SIG-M5 treated with dmso at 0.1 percent for 504 hours (cell line): ENCODE measurements around the gene BANF2.
"Not testable (repeated sequence)": the region's sequence is repeated elsewhere in the genome, so short reads cannot be mapped to it uniquely, and the experiment has no call there.

ENCODE experiments used
- DNase-seq: peaks from one replicate; lab custom pipeline; 2025; ENCODE audit not compliant: unreplicated experiment; lab: John Stamatoyannopoulos, UW

The BANF2 gene

DNA sequence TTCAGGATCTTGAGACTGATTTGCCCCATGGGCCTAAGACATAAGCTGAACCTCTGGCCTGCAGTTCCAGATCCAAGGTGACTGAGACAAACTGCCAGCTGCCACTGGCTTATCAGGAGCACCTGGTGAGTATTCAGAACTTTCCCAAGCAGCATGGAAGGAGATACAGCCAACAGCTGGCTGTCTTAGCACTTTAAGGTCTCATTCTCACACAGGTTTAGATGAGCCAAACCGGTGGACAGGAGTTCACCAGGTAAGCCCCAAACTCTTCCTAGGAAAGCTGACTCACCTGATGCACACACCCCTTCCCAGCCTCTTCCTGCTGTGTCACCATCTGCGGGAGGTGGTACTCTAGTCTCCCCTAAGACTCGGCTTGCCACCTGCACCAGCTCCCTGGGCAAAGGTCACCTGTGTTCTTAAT lies at the start of gene BANF2:
BANF2 (plus strand) TSS at position 36 of the 421 bp plus-strand sequence. CDS start 25,060 bp downstream, outside the sequence.
- DNase-seq, result no peak

DNA sequence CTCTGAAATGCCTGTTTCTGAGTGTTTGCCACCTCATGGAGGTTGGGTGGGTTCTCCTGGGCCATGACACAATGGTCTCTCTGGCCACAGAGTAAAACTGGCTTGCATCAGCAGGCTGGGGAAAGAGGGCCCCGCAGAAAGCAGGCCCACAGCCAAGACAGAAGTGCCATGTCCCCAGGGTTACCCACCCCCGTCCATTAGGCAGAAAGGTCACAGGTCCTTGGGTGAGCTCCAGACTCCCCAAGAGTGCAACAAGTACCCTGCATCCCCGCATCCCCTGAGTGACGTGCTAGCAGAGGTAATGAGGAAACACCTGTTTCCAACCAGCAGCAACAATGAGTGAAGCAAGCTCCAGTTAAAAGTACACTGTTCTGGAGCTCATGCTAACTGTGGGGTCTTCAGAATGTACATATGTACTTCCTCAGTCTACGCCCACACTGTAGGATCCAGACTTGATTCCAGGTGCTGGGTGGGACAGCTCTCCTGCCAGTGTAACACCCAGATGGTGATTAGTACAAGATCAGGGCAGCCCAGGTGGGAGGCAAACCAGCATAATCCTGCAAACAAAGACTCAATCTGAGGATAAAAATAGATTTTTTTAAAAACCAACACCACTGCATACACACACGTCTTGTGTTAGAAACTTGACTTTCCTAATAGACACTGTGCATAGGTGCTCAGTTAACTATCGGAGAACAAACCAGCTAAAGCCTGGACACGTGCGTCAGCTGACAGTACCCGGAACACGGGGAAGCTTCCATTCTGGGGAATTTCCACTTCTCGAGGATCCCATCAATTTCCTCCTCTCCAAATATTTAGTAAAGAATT lies 49.3 kb upstream of the BANF2 start:
- DNase-seq, result no peak

- no peak for DNase-seq
These were observed 48.5 kb upstream of the BANF2 start for GRCh38 chr20:17651129-17651759.

GRCh38 chr20:17651760-17652388 lies 47.9 kb upstream of the BANF2 start:
- no peak for DNase-seq

GRCh38 chr20:17652411-17652810 lies 47.4 kb upstream of the BANF2 start:
- DNase-seq, result no peak

- DNase-seq, result no peak
These were observed 45.7 kb upstream of the BANF2 start for GRCh38 chr20:17653835-17654648.

- no peak for DNase-seq
These were observed 45.0 kb upstream of the BANF2 start for GRCh38 chr20:17654649-17655285.

- DNase-seq, result no peak
These were observed 44.5 kb upstream of the BANF2 start for GRCh38 chr20:17655286-17655651.

- no peak for DNase-seq
These were observed 43.8 kb upstream of the BANF2 start for GRCh38 chr20:17655865-17656479.

- DNase-seq, result no peak
These were observed 42.5 kb upstream of the BANF2 start for GRCh38 chr20:17657079-17657825.

GRCh38 chr20:17657898-17658647 lies 41.7 kb upstream of the BANF2 start:
- no peak for DNase-seq

DNA sequence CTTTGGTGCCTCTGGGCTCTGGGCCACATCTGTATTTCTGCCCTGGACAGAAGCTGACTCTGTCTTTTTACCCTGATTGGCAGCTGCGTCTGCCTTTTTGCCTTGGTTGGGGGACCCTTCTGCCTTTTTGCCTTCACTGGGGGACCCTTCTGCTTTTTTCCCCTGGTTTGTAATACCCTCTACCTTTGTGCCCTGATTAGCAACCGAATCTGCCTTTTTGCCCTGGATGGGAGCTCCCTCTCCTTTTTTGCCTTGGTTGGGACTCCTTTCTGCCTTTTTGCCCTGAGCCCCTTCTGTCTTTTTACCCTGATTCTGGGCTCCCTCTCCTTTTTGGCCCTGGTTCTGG lies 41.1 kb upstream of the BANF2 start:
- no peak for DNase-seq

- DNase-seq, result not testable (repeated sequence)
These were observed 40.4 kb upstream of the BANF2 start for GRCh38 chr20:17659344-17659743.

DNA sequence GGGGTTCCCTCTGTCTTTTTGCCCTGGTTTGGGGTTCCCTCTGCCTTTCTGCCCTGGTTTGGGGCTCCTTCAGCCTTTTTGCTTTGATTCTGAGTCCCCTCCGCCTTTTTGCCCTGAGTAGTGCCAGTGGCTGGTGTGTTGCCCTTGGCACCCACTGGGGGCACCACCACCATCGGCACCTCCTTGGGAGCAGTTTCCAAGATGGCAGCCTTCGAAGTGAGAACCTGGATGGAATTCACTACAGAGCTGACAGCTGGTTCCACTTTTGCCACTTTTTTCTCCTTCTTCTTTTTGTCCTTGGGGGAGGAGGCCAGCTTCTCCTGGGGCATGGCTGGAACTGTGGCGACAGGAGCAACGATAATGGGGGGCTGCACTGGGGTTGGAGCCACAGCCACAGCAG lies 40.0 kb upstream of the BANF2 start:
- DNase-seq, result no peak

DNA sequence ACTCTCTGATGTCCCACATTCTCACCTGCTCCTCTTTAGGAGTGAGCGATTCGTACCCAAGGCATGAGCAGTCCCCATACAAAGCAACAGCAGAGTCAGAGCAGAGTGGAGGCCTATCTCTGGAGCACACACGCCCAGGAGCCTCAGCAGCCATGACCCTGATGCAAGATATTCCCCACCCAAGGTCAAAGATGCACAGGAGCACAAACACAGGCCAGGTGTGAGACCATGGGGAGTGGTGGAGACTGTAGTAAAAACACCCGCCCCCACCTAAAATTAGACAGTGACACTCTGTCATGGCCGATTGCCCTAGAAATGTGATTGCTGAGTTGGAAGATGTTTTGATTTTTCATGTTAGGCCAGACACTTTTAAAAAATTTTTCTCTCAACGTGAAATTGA lies 39.1 kb upstream of the BANF2 start:
- DNase-seq, result no peak

GRCh38 chr20:17661121-17661744 lies 38.5 kb upstream of the BANF2 start:
- no peak for DNase-seq

DNA sequence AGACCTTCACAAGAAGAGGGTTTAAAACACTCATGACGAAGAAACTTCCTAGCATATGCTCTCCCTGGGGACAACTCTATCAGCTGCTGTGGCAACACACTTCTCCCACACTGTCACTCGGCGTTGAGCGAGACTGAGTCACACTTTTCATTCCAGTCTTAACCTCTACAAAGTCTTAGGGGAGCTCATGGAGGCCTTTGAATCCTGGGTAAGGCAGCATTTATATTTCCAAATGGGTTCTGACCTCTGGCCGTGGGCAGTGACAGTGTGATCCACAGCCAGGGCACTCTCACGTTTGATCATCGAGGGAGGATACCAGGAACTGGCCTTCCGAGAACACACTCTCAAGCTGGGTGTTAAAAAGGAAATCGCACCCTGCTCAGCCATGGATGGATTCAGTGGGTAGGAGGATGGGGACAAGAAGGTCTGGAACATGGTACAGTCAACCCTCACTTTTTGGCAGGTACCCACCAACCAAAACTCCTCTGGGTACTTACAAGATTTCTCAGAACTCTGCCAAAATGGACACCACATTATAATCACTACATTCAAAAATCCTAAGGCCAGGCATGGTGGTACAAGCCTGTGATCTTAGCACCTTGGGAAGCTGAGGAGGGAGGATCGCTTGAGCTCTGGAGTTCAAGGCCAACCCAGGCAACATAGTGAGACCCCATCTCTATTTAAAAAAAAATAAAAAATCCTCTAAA lies 37.3 kb upstream of the BANF2 start:
- DNase-seq, result no peak

- no peak for DNase-seq
These were observed 36.7 kb upstream of the BANF2 start for GRCh38 chr20:17663040-17663399.
